Right lobe of liver (tissue), 6 donors: ENCODE data around the gene ZNF577. TPM values are rescaled to one million over a fixed set of nuclear protein-coding genes. Genes with fewer than 3 reads are reported as not detected.

Source experiments
- ATAC-seq, 4 donors: fragments of 200-7000 bp; cut with Tn5 transposase; one replicate each; pipeline ENCODE4 v1.9.1; 2020; ENCODE audit warnings: mild to moderate bottlenecking in 4 of 4, moderate library complexity in 4 of 4
- DNase-seq, 3 donors: peaks; one replicate each; pipeline ENCODE4 v3.0.0-alpha.2; 2020
- H3K27ac ChIP-seq, 3 donors: fragments of 200-600 bp; one replicate each; pipeline ENCODE4 v1.8.0; 2022
- H3K27me3 ChIP-seq, 2 donors: fragments of 200-600 bp; one replicate each; pipeline ENCODE4 v1.8.0; 2022
- H3K36me3 ChIP-seq, 4 donors: fragments of 200-600 bp; sonication (generic) in 1 of 4; one replicate each; pipeline versions ENCODE4 v1.5.1 to v1.8.0; 2017 to 2022; ENCODE audit warnings: control low read depth in 1 of 4
- H3K4me1 ChIP-seq, 4 donors: fragments of 200-600 bp; sonication (generic) in 1 of 4; one replicate each; pipeline versions ENCODE4 v1.5.1 to v1.8.0; 2017 to 2022; ENCODE audit warnings: control low read depth in 1 of 4
- H3K4me3 ChIP-seq, 3 donors: fragments of 200-600 bp; one replicate each; pipeline ENCODE4 v1.8.0; 2022
- H3K9me3 ChIP-seq, 4 donors: fragments of 200-600 bp; sonication (generic) in 1 of 4; one replicate each; pipeline versions ENCODE4 v1.5.1 to v1.8.0; 2017 to 2022; ENCODE audit warnings: control low read depth in 1 of 4
- CTCF ChIP-seq, 4 donors: fragments of 200-600 bp in 3 of 4; fragments of 450-650 bp in 1 of 4; IDR thresholded peaks; one replicate each; pipeline versions ENCODE4 v1.5.1 to v1.8.0; 2016 to 2022; ENCODE audit warnings: antibody characterized with exemption in 4 of 4, mild to moderate bottlenecking in 2 of 4
- POLR2A ChIP-seq: fragments of 450-650 bp; IDR thresholded peaks from one replicate; pipeline ENCODE4 v1.6.1; 2017; ENCODE audit warnings: antibody characterized with exemption, mild to moderate bottlenecking
- WGBS: methylation state at CpG from one replicate; pipeline ENCODE4 v1.1.6; 2018; ENCODE audit warnings: low coverage, low lambda C conversion rate; ENCODE audit not compliant: insufficient coverage; ENCODE audit errors: missing lambda C conversion rate; 5-methylcytosine and 5-hydroxymethylcytosine counted together
- intact Hi-C, 2 donors: fragments of 100-400 bp; cut with DNase I; formaldehyde crosslinking; loops; one replicate each; pipeline versions ENCODE4 v1.11.2 to v1.14.1; 2022
- total RNA-seq, 6 experiments: library from RNA; depleted of rRNA in 2 of 6; stranded (reverse); fragments of >200 nt in 2 of 6; fragmentation: NEBNext Ultra II Directional in 3 of 6; extraction: Animal tissue kit (Norgen Biotek cat#: 25700) in 3 of 6; gene quantifications; one replicate each; pipeline versions ENCODE4 v1.1.0 to v1.2.4, GENCODE V29; 2016 to 2023
- donor health status: DM: no; HTN: yes; CAD: no.
- donor health status: DM: no; HTN: no; CAD: no.
- donor health status: DM: no; HTN: no; CAD: no.
- donor health status: DM: no; HTN: yes; CAD: no.
- donor health status: DM: no; HTN: yes; CAD: no.

The ZNF577 gene
- total RNA-seq, 6 experiments from 2014 or later = 1.4 to 6.6 (median 3.8) TPM

GRCh38 chr19:51884713-51885112, 3.0 kb downstream of the ZNF577 start:
- Histone ChIP-seq H3K27me3 (no peaks in the 10 kb centered on the region), H3K36me3 (peaks cover 0 to 7% (median 0%) of the 10 kb centered on the region in 4 donors), H3K9me3 (peaks cover 0 to 18% (median 3%) of the 10 kb centered on the region in 4 donors), H3K4me3 (no peak overlapping the region), H3K4me1 (no peaks in the 10 kb centered on the region), H3K27ac (no peak overlapping the region)
- no peak for TF ChIP-seq CTCF (IDR thresholded peaks at IDR 0.05)
- DNase-seq (no peak), ATAC-seq (no peak)
- WGBS = 94% methylated on average over 2 of the region's 2 CpGs
- intact Hi-C loops = no loop called here

- ATAC-seq = no peak
- DNase-seq = no peak
- no peaks in the 10 kb centered on the region for H3K27me3 ChIP-seq
- H3K36me3 ChIP-seq = peaks cover 0 to 23% (median 1%) of the 10 kb centered on the region in 4 donors
- TF ChIP-seq POLR2A (no peak), CTCF (IDR thresholded peaks at IDR 0.05) (no peak)
- no peaks in the 10 kb centered on the region for H3K4me1 ChIP-seq
- no peak overlapping the region for H3K27ac ChIP-seq
- peaks cover 0 to 20% (median 2%) of the 10 kb centered on the region in 4 donors for H3K9me3 ChIP-seq
- H3K4me3 ChIP-seq = no peak overlapping the region
- 100% methylated on average over 2 of the region's 3 CpGs for WGBS
- intact Hi-C loops = no loop called here
These were observed 5.2 kb downstream of the ZNF577 start for GRCh38 chr19:51882518-51882917.

- Histone ChIP-seq H3K36me3 (peaks cover 0 to 44% (median 6%) of the 10 kb centered on the region in 4 donors), H3K27me3 (no peaks in the 10 kb centered on the region), H3K4me3 (no peak overlapping the region), H3K9me3 (peaks cover 0 to 54% (median 30%) of the 10 kb centered on the region in 4 donors), H3K27ac (no peak overlapping the region), H3K4me1 (no peaks in the 10 kb centered on the region)
- intact Hi-C loops = no loop called here
- WGBS = 100% methylated on average over 2 of the region's 4 CpGs
- TF ChIP-seq CTCF (IDR thresholded peaks at IDR 0.05) = no peak
- TF ChIP-seq POLR2A = no peak
- DNase-seq (no peak), ATAC-seq (no peak)
These were observed 14.7 kb downstream of the ZNF577 start for GRCh38 chr19:51873097-51873496.

GRCh38 chr19:51861870-51862622, 25.7 kb downstream of the ZNF577 start:
- no peak for DNase-seq
- no peak for ATAC-seq
- Histone ChIP-seq H3K4me3 (no peak overlapping the region), H3K4me1 (no peaks in the 10 kb centered on the region), H3K9me3 (peaks cover 0 to 85% (median 32%) of the 10 kb centered on the region in 4 donors), H3K27me3 (no peaks in the 10 kb centered on the region), H3K27ac (no peak overlapping the region), H3K36me3 (no peaks in the 10 kb centered on the region)
- TF ChIP-seq CTCF (IDR thresholded peaks at IDR 0.05) = no peak
- TF ChIP-seq POLR2A = no peak
- intact Hi-C loops = no loop called here
- 89% methylated on average over 2 of the region's 2 CpGs for WGBS
